Measurements from ENCODE around the gene CTTNBP2.

The CTTNBP2 gene, protein sequence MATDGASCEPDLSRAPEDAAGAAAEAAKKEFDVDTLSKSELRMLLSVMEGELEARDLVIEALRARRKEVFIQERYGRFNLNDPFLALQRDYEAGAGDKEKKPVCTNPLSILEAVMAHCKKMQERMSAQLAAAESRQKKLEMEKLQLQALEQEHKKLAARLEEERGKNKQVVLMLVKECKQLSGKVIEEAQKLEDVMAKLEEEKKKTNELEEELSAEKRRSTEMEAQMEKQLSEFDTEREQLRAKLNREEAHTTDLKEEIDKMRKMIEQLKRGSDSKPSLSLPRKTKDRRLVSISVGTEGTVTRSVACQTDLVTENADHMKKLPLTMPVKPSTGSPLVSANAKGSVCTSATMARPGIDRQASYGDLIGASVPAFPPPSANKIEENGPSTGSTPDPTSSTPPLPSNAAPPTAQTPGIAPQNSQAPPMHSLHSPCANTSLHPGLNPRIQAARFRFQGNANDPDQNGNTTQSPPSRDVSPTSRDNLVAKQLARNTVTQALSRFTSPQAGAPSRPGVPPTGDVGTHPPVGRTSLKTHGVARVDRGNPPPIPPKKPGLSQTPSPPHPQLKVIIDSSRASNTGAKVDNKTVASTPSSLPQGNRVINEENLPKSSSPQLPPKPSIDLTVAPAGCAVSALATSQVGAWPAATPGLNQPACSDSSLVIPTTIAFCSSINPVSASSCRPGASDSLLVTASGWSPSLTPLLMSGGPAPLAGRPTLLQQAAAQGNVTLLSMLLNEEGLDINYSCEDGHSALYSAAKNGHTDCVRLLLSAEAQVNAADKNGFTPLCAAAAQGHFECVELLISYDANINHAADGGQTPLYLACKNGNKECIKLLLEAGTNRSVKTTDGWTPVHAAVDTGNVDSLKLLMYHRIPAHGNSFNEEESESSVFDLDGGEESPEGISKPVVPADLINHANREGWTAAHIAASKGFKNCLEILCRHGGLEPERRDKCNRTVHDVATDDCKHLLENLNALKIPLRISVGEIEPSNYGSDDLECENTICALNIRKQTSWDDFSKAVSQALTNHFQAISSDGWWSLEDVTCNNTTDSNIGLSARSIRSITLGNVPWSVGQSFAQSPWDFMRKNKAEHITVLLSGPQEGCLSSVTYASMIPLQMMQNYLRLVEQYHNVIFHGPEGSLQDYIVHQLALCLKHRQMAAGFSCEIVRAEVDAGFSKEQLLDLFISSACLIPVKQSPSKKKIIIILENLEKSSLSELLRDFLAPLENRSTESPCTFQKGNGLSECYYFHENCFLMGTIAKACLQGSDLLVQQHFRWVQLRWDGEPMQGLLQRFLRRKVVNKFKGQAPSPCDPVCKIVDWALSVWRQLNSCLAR (N-terminal part only)

GRCh38 chr7:117873310-117874190, at the start of gene CTTNBP2:
Gene CTTNBP2, minus strand, starts transcription at chr7:117873441. Its CDS starts 26 bp downstream, at chr7:117873415.
- no peak for DNase-seq

GRCh38 chr7:117916309-117916708, 43.1 kb upstream of the CTTNBP2 start:
- no peak for DNase-seq

DNA sequence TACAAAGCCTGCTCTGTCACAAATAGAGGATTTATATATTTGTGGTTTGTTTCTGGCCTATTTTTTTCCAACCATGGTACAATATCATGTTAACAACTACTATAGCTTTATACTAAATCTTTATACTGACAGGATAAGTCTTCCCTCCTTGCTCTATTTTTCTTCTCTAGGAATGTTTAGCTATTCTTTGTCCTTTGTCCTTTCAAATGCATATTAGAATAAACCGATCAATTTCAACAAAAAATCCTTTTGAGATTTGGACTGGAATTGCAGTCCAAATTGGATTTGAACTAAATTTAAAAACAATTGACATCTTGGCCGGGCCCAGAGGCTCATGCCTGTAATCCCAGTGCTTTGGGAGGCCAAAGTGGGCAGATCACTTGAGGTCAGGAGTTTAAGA, 39.2 kb upstream of the CTTNBP2 start:
- DNase-seq, result no peak

GRCh38 chr7:117908031-117908795, 35.0 kb upstream of the CTTNBP2 start:
- DNase-seq, result no peak

GRCh38 chr7:117907049-117907640, 33.9 kb upstream of the CTTNBP2 start:
- DNase-seq, result no peak

GRCh38 chr7:117902314-117902889, 29.2 kb upstream of the CTTNBP2 start:
- no peak for DNase-seq

GRCh38 chr7:117901089-117901797, 28.0 kb upstream of the CTTNBP2 start:
- peak; percentile 75 for DNase-seq

GRCh38 chr7:117896339-117896738, 23.1 kb upstream of the CTTNBP2 start:
- peak; percentile 28 for DNase-seq

GRCh38 chr7:117895276-117895675, 22.0 kb upstream of the CTTNBP2 start:
- DNase-seq, result peak; percentile 57

GRCh38 chr7:117894037-117894436, 20.8 kb upstream of the CTTNBP2 start:
- no peak for DNase-seq

DNA sequence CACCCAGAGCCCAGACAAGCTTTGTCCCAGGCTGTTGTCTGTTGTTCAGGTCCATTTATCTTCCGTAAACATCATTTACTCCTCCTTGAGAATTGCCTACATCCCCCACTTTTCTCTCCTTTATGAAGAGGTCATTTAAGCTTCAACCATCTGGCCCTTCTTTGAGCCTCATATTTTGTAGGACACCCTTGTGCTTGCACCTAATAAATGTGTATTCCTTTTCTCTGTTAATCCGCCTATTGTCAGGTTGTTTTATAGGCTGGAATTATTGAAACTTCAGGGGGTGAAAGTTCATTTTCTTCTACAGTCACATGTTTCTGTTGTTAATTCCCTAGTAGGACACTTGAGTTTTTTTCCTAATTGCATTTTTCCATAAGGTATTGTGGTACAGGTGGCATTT, 19.6 kb upstream of the CTTNBP2 start:
- DNase-seq, result peak; percentile 33

DNA sequence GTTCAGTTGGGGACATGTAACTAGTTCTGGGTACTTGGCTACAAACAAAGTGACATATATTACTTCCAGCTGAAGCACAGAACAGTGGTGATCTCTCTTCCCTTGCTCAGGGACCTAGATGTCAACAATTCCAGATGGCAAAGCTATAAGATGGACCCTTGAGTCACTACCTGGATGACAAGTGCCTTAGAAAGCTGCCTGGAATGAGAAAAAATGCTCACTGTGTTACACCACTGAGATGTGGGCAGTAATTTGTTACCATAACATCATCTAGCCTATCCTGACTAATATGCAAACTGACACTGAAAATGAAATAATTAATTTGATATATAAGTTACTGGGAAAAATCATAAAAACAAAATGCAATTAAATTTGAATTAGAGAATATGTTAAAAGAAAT, 16.4 kb upstream of the CTTNBP2 start:
- DNase-seq, result no peak

- DNase-seq, result no peak
These were observed 15.4 kb upstream of the CTTNBP2 start for GRCh38 chr7:117888627-117889026.

GRCh38 chr7:117882594-117882993, 9.4 kb upstream of the CTTNBP2 start:
- DNase-seq, result no peak

DNA sequence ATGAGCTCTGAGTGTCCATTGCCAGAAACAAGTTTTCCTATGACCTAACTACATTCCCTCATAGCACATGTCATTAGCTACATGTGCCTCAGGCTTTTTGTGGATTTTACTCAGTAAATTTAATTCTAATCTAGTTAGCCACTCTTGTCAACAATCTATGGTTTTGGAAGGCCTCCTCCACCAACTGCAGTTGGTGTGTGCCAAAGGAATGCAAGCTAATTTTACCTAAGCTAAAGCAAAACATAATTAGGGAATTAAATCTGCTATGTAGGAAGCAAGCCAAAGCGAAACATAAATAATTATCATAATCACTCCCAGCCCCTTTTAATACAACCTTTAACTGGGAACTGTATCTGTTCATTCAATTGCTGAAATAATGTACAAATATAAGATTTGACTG, 3.5 kb upstream of the CTTNBP2 start:
- no peak for DNase-seq

DNA sequence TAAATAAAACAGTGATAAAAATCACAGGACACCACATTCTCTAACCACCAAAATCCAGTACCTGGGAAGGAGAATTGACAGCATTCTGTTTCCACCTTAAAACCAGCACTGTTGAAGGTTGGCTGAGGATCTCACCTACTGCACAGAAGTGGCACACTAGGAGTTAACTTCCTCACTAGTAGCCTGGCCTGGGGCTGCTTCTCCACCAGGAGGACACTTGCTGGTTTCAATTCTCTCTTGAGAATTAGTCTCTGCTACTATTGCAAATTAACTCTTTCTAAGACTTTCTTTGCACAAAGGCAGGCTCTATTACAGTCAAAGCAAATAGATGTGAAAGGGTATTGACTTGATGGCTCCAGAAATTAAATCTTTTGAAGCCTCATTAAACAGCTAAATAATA, 2.3 kb upstream of the CTTNBP2 start:
- peak; percentile 21 for DNase-seq

DNA sequence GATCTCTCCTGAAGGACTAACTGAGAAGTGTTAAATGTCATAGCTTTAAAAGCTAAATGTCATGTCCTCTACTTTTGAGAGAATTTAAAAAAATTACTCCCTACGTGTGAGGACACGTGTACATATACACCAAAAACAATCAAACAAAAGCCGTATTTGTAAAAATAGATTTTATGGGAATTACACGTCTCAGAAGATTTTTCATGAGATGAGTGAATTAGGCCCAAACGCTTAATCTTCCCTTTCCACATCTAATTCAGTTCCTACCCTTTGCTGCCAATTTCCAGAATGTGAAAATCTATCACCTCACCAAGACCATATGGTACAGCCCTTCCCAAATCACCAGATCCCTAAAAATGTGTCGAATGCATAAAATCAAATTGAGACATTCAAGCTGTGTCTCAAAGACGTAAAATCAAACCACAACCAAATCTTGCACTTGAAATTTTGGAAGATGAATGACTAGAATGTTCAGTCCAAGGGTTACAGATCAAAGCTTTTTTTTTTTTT, 1.0 kb upstream of the CTTNBP2 start:
- no peak for DNase-seq

DNA sequence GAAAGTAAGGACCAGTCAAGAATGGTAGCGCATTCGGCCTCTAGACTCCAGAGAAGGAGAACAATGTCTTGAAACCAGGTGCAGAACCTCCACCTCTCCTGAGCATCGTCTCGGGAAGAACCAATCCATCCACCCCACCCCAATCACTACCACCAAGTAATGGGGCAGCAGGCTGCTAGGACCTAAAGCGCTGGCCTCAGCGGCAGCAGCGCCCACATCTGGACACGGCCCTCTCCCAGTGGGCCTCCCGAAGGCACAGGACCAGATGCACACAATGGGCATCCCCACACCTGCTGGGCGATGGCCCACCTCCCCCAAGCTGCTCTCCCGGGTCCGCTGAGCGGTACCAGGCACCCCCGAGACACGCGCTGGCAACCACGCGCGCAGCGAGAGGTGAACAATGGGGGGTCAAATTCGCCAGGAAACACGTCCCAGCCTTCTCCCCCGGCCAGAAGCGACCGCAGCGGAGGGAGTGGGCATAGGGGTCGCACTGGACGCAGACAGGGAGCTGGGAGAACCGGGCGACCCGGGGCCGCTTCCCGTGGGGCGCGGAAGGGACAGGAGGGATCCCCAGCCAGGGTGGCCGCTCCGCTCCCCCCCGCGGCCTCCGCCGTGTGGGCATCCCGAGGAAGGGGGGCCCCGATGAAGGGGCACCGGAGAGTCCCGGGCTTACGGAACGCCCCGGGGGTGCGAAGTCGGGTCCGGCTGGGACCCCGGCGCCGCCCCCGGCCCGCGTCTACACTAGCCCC, 506 bp downstream of the CTTNBP2 start:
- no peak for DNase-seq
